NCI-H2196 (cell line): ENCODE measurements around the gene LRCH1.
"Not testable (repeated sequence)": the region's sequence is repeated elsewhere in the genome, so short reads cannot be mapped to it uniquely, and the experiment has no call there.

Experiments used
- DNase-seq: peaks from one replicate; lab custom pipeline; 2025; ENCODE audit not compliant: unreplicated experiment; lab: John Stamatoyannopoulos, UW

Gene LRCH1

GRCh38 chr13:46747031-46747820 lies 194.3 kb downstream of the LRCH1 start:
- DNase-seq = no peak

DNA sequence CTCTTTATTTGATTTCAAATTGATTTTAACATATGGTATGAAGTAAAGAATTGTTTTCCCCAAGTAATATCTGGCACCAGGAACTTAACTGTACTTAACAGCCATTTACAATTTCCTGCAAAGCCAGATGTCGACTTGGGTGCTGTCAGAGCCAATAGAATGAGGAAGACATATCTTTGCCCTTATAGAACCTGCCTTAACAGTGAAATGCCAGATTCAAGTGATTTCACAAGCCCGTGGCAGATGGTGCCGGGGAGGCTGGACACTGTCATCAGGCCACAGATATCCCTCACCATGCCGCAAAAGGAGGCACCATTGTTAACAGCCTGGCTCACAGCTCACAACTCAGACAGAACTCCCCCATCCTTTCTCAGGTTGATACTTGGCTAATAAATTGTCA lies 195.3 kb downstream of the LRCH1 start:
- DNase-seq = no peak

GRCh38 chr13:46749951-46750350 lies 197.0 kb downstream of the LRCH1 start:
- no peak for DNase-seq

GRCh38 chr13:46751811-46752635 lies 199.1 kb downstream of the LRCH1 start:
- DNase-seq = no peak

DNA sequence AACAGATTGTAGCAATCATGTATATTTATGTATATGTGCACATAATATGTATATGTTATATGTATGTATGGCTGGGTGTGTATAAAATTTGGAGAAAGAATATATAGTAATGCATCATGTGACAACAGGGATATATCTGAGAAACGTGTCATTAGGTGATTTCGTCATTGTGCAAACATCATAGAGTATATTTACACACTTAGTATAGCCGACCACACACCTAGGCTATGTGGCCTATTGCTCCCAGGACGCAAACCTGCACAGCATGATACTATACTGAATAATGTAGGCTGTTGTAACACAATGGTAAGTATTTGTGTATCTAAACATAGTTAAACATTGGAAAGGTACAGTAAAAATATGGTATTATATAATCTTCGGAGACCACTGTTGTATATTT lies 200.2 kb downstream of the LRCH1 start:
- no peak for DNase-seq

DNA sequence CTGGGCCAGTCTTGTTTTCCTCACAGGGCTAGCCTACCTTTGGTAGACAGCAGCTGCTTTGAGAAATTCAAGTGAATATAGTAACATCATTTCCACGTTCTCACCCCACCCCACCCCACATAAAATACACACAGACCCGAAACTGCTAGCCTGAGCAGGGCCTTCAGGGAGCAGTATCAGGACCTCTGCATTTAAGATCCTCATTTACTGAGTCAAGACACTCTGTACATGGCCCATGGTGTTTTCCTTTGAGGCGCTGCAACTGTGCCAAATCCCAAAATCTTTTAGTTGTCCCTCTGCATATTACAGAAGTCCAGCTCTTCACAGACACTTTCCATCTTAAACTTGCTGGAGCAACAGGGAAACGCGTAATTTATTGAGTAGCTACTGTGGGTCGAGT lies 200.9 kb downstream of the LRCH1 start:
- no peak for DNase-seq

DNA sequence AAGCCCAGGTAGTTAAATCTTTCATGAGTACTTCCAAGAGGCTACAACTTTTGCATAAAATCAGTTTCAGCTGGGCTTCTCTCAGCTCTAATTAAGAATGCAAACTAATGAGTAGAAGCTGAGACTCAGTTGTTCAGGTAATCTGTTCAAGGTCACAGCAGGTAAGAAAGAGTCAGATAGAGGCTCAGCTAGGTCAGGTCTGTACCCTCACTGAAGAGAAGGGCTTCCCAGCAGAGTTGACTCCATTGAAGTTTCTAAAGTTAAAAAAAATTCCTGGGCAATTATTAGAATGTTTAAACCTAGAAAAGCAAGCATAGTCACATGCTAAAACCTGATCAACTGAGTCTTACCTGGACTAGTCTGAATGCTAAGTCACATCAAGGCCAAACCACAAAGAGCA lies 201.8 kb downstream of the LRCH1 start:
- no peak for DNase-seq

DNA sequence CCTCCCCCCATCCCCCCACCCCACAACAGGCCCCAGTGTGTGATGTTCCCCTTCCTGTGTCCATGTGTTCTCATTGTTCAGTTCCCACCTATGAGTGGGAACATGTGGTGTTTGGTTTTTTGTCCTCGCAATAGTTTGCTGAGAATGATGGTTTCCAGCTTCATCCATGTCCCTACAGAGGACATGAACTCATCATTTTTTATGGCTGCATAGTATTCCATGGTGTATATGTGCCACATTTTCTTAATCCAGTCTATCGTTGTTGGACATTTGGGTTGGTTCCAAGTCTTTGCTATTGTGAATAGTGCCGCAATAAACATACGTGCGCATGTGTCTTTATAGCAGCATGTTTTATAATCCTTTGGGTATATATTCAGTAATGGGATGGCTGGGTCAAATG lies 202.5 kb downstream of the LRCH1 start:
- DNase-seq = not testable (repeated sequence)

DNA sequence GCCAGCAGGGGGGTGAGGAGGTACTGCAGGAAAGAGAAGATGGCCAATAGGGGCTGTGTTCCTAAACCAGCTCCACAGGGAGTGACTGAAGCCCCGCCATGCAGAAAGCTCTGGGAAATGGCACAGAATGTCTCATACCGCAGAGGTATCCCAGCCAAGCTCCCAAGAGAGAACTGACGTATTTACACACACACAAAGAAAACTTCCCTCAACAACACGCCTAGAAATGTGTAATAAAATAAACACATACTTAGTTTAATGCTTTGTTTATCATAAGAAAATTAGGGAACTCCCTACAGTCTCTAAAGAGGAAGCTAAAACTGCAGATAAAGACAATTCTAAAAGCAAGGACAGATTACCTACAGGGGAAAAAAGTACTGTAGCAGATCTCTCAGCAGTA lies 204.0 kb downstream of the LRCH1 start:
- DNase-seq = no peak

- no peak for DNase-seq
These were observed 204.7 kb downstream of the LRCH1 start for GRCh38 chr13:46757640-46758039.

DNA sequence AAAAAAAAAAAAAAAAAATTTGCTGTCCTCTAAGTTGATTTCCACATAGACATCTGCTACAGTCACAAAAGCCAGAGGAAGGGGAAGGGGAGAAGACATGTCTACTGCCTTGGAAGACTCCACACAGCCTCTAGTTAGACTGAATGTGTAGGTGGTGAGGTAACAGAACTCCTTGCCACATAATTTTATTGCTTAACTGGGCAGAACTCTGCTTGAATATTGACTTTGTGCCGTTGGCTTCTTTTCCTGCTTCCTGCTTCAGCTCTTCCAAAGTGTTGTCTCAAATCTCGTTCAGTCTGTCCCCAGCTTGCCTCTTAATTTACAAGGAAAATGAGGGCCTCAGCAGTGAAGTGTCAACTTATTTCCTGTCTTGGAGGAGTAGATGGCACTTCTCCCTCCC lies 206.9 kb downstream of the LRCH1 start:
- peak; percentile 12 for DNase-seq

DNA sequence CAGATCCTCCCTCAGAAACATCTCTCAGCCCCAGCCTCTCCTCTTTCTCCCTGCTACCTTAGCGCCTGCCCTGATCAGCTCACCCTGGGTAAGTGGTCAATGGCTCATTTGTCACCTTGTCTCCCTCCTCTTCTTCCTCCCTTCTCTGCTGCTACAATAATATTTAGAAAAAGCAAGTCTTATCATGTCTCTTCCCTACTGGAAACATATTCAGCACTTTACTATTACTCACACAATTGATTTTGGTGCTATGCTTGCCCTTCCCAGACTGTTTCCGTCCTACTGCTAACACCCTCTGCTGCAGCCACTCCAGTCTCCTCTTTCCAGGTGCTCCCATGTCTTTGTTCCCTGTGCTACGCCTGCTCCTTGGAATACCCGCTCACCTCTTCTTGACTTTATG lies 208.2 kb downstream of the LRCH1 start:
- DNase-seq = no peak

DNA sequence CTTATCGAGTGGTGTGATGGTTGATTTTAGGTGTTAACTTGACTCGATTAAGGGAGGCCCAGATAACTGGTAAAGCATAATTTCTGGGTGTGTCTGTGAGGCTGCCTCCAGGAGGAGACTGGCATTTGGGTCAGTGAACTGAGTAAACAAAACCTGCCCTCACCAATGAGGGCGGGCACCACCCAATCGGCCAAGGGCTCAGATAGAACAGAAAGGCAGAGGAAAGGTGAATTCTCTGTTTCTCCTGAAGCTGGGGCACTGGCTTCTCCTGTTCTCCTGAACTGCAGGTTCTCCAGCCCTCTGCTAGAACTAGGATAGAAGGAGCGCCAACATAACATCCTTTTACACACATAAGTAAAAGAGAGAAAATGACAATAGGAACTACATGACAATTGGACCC lies 208.9 kb downstream of the LRCH1 start:
- no peak for DNase-seq

- DNase-seq = not testable (repeated sequence)
These were observed 217.0 kb downstream of the LRCH1 start for GRCh38 chr13:46769925-46770324.

GRCh38 chr13:46771693-46772092 lies 218.7 kb downstream of the LRCH1 start:
- no peak for DNase-seq

DNA sequence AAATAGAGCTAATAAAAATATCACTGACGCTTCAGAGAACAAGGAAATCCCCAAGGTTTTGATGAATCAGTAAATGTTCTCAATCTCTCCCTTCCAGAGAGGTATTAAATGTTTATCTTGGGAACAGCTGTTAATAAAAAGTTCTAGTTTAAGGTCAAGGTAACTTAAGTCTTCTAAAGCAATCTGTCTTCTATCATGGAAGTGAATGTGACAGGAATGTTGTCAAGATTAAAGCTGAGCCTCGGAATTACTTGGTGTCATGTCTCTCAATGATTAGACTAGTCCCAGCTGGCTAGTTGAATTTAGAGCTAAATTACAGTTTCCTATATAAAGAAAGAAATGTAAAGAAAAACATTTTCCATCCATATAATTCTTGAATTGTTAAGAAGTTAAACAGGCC lies 220.6 kb downstream of the LRCH1 start:
- DNase-seq = no peak

DNA sequence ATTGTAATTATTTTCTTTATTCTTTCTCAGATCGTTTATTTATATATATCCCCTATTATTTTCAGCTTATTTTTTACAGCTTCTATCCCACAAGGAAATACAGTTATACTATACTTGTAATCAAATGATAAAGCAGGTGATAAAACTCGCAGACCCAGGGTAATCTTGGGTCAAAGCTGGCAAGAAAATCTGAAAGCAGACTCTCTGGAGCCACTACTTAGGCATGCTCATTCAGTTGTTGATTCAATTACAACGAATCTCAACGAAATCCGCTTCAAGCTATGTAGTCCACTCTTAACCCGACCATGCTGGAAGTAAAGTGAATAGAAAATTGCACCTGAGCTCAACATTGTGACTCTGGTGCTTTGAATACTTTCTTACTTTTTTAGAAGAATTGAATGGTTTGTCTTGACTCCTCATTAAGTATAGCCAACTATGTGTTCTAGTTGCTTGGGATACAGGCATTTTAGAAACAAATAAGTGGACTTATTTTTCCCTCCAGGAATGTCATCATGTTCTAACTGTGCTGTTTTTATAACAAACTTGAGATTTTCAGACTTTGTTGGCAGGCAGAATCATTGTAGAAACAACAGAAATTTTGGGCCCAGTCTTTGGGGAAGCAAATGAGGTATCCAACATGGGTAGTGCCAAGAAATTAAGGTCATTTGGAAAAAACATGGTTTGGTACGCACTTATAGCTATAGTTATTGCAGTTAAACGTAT lies 222.6 kb downstream of the LRCH1 start:
- DNase-seq = no peak

DNA sequence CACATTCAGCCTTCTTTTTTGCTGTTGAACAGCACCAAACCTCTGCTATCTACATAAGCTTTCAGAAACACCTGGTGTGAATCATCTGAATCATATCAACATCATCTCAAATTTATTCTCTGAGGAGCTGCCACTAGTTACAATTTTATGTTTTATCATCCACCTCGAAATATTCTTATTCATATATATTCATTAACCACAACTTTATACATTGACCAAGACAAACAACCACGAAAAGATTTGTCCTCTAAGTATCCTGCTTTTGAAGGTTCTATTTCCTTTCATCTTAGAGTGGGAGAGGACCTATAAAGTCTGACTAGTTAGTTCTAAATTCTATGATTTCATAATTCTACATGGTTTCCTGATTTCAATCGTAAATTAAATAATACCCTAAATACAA lies 225.1 kb downstream of the LRCH1 start:
- no peak for DNase-seq

GRCh38 chr13:46778890-46779289 lies 225.9 kb downstream of the LRCH1 start:
- DNase-seq = no peak

DNA sequence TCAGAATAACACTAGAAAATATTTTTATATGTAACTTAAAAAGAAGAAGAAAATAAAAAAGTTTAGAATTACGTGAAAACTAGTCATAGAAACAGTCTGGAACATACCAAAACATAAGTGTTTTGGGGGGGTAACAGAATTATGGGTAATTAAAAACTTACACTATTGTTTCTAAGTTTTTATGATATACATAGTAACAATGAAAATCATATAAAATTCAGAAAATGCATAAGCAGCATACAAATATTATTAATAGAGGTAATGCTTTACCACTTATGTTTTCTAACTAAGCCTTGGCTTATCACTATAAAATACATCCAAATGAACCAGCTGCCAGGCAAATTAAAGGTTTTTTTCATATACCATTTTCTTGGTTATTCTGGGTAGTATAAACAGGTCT lies 229.1 kb downstream of the LRCH1 start:
- DNase-seq = no peak

- no peak for DNase-seq
These were observed 229.7 kb downstream of the LRCH1 start for GRCh38 chr13:46782691-46783090.

- DNase-seq = no peak
These were observed 230.5 kb downstream of the LRCH1 start for GRCh38 chr13:46783504-46783903.
